Stimulated activated CD8-positive, alpha-beta memory T cell treated with anti-CD3 and anti-CD28 coated beads, Interleukin-12 subunit alpha, Interleukin-12 subunit beta, amount 100 ng/mL, for 24 hours (primary cell): ENCODE measurements around the gene CD209.
"Not testable (repeated sequence)": the region's sequence is repeated elsewhere in the genome, so short reads cannot be mapped to it uniquely, and the experiment has no call there.

Experiments
- DNase-seq: peaks from one replicate; pipeline ENCODE4 v3.0.0-alpha.2; 2020; ENCODE audit errors: extremely low read depth

CD209 gene

GRCh38 chr19:7746903-7747884, at the start of gene CD209:
Gene CD209, minus strand, starts transcription at chr19:7747534. Its CDS starts 23 bp downstream, at chr19:7747511.
- DNase-seq: no peak

GRCh38 chr19:7795555-7796161, 48.3 kb upstream of the CD209 start:
- no peak for DNase-seq

GRCh38 chr19:7793493-7793892, 46.2 kb upstream of the CD209 start:
- no peak for DNase-seq

GRCh38 chr19:7792701-7793100, 45.4 kb upstream of the CD209 start:
- not testable (repeated sequence) for DNase-seq

- DNase-seq: no peak
Measured at GRCh38 chr19:7792281-7792680, 44.9 kb upstream of the CD209 start.

GRCh38 chr19:7790416-7790815, 43.1 kb upstream of the CD209 start:
- no peak for DNase-seq

GRCh38 chr19:7789447-7789846, 42.1 kb upstream of the CD209 start:
- DNase-seq: no peak

- no peak for DNase-seq
Measured at GRCh38 chr19:7788933-7789323, 41.6 kb upstream of the CD209 start.

- no peak for DNase-seq
Measured at GRCh38 chr19:7788178-7788932, 41.0 kb upstream of the CD209 start.

- DNase-seq: no peak
Measured at GRCh38 chr19:7787602-7788177, 40.4 kb upstream of the CD209 start.

GRCh38 chr19:7787141-7787540, 39.8 kb upstream of the CD209 start:
- DNase-seq: no peak

- no peak for DNase-seq
Measured at GRCh38 chr19:7784856-7785255, 37.5 kb upstream of the CD209 start.

- no peak for DNase-seq
Measured at GRCh38 chr19:7783991-7784423, 36.7 kb upstream of the CD209 start.

GRCh38 chr19:7781157-7781556, 33.8 kb upstream of the CD209 start:
- no peak for DNase-seq

- no peak for DNase-seq
Measured at GRCh38 chr19:7779631-7780486, 32.5 kb upstream of the CD209 start.

GRCh38 chr19:7778081-7778480, 30.7 kb upstream of the CD209 start:
- no peak for DNase-seq

- DNase-seq: no peak
Measured at GRCh38 chr19:7775761-7776160, 28.4 kb upstream of the CD209 start.

GRCh38 chr19:7773841-7774240, 26.5 kb upstream of the CD209 start:
- no peak for DNase-seq

- DNase-seq: no peak
Measured at GRCh38 chr19:7772752-7773291, 25.5 kb upstream of the CD209 start.

GRCh38 chr19:7771072-7771471, 23.7 kb upstream of the CD209 start:
- no peak for DNase-seq

GRCh38 chr19:7769171-7769570, 21.8 kb upstream of the CD209 start:
- no peak for DNase-seq
